AG08396 (cell line): Measurements from ENCODE around the gene PI4K2A.
A peak's percentile ranks its signal among the peaks of the same experiment; 100 is the strongest.
"Not testable (repeated sequence)": the region's sequence is repeated elsewhere in the genome, so short reads cannot be mapped to it uniquely, and the experiment has no call there.

Experiments used
- DNase-seq: peaks from one replicate; pipeline ENCODE4 v3.0.0; 2012; ENCODE audit warnings: low spot score, mixed read lengths

Gene PI4K2A

GRCh38 chr10:97632949-97633884 is 7.3 kb upstream of the PI4K2A start, which contains the start of gene MORN4:
MORN4 (minus strand) TSS chr10:97633500; CDS start chr10:97619653, 13,847 bp downstream.
- peak; percentile 94 for DNase-seq

- DNase-seq: no peak
Measured at GRCh38 chr10:97633921-97634320, 6.5 kb upstream of the PI4K2A start.

- no peak for DNase-seq
Measured at GRCh38 chr10:97635577-97635976, 4.9 kb upstream of the PI4K2A start.

- DNase-seq: not testable (repeated sequence)
Measured at GRCh38 chr10:97639090-97639489, 1.4 kb upstream of the PI4K2A start.

- DNase-seq: peak; percentile 73
Measured at GRCh38 chr10:97640868-97641811, 669 bp downstream of the PI4K2A start.

GRCh38 chr10:97642471-97643159 is 2.1 kb downstream of the PI4K2A start:
- not testable (repeated sequence) for DNase-seq

- DNase-seq: no peak
Measured at GRCh38 chr10:97643441-97643985, 3.0 kb downstream of the PI4K2A start.

- no peak for DNase-seq
Measured at GRCh38 chr10:97644936-97645335, 4.5 kb downstream of the PI4K2A start.

- DNase-seq: peak; percentile 40
Measured at GRCh38 chr10:97647556-97647955, 7.1 kb downstream of the PI4K2A start.

- peak; percentile 78 for DNase-seq
Measured at GRCh38 chr10:97648562-97649404, 8.3 kb downstream of the PI4K2A start.

GRCh38 chr10:97649405-97649750 is 8.9 kb downstream of the PI4K2A start:
- DNase-seq: not testable (repeated sequence)

GRCh38 chr10:97650726-97651125 is 10.3 kb downstream of the PI4K2A start:
- no peak for DNase-seq

GRCh38 chr10:97651773-97652172 is 11.3 kb downstream of the PI4K2A start:
- no peak for DNase-seq

- no peak for DNase-seq
Measured at GRCh38 chr10:97656777-97657176, 16.3 kb downstream of the PI4K2A start.

- peak; percentile 26 for DNase-seq
Measured at GRCh38 chr10:97659589-97659988, 19.1 kb downstream of the PI4K2A start.

- no peak for DNase-seq
Measured at GRCh38 chr10:97664282-97664850, 23.9 kb downstream of the PI4K2A start.

GRCh38 chr10:97666992-97667391 is 26.5 kb downstream of the PI4K2A start:
- no peak for DNase-seq

- DNase-seq: no peak
Measured at GRCh38 chr10:97667463-97667862, 27.0 kb downstream of the PI4K2A start.

GRCh38 chr10:97669571-97669970 is 29.1 kb downstream of the PI4K2A start:
- no peak for DNase-seq
